OCI-M1 (cell line): Measurements from ENCODE around the gene IQSEC1.

Experiments
- DNase-seq: peaks from one replicate; lab custom pipeline; 2025; lab: John Stamatoyannopoulos, UW

Gene IQSEC1

GRCh38 chr3:12934431-12934830, 138.8 kb downstream of the IQSEC1 start:
- DNase-seq = no peak

- no peak for DNase-seq
Measured at GRCh38 chr3:12933901-12934300, 139.3 kb downstream of the IQSEC1 start.

- DNase-seq = no peak
Measured at GRCh38 chr3:12932754-12933153, 140.5 kb downstream of the IQSEC1 start.

- DNase-seq = no peak
Measured at GRCh38 chr3:12932347-12932746, 140.9 kb downstream of the IQSEC1 start.

- no peak for DNase-seq
Measured at GRCh38 chr3:12931273-12931905, 141.8 kb downstream of the IQSEC1 start.

- DNase-seq = no peak
Measured at GRCh38 chr3:12929801-12930200, 143.4 kb downstream of the IQSEC1 start.

- DNase-seq = no peak
Measured at GRCh38 chr3:12926660-12927059, 146.6 kb downstream of the IQSEC1 start.

GRCh38 chr3:12925648-12926047, 147.6 kb downstream of the IQSEC1 start:
- DNase-seq = no peak

- DNase-seq = no peak
Measured at GRCh38 chr3:12924437-12924836, 148.8 kb downstream of the IQSEC1 start.

- no peak for DNase-seq
Measured at GRCh38 chr3:12922881-12923431, 150.3 kb downstream of the IQSEC1 start.

- DNase-seq = no peak
Measured at GRCh38 chr3:12922306-12922705, 150.9 kb downstream of the IQSEC1 start.

- DNase-seq = no peak
Measured at GRCh38 chr3:12921736-12922135, 151.5 kb downstream of the IQSEC1 start.

GRCh38 chr3:12920967-12921366, 152.3 kb downstream of the IQSEC1 start:
- DNase-seq = no peak

GRCh38 chr3:12919205-12919604, 154.0 kb downstream of the IQSEC1 start:
- DNase-seq = no peak

- no peak for DNase-seq
Measured at GRCh38 chr3:12918231-12918630, 155.0 kb downstream of the IQSEC1 start.

GRCh38 chr3:12916159-12916558, 157.1 kb downstream of the IQSEC1 start:
- no peak for DNase-seq

- no peak for DNase-seq
Measured at GRCh38 chr3:12914088-12914487, 159.1 kb downstream of the IQSEC1 start.

- DNase-seq = no peak
Measured at GRCh38 chr3:12911881-12912415, 161.3 kb downstream of the IQSEC1 start.

GRCh38 chr3:12910356-12911099, 162.7 kb downstream of the IQSEC1 start:
- no peak for DNase-seq

- no peak for DNase-seq
Measured at GRCh38 chr3:12909710-12910109, 163.5 kb downstream of the IQSEC1 start.

- no peak for DNase-seq
Measured at GRCh38 chr3:12908859-12909258, 164.4 kb downstream of the IQSEC1 start.

- DNase-seq = no peak
Measured at GRCh38 chr3:12908136-12908730, 165.0 kb downstream of the IQSEC1 start.

GRCh38 chr3:12907729-12908128, 165.5 kb downstream of the IQSEC1 start:
- DNase-seq = no peak
